ENCODE results near the gene ZFPM1. TPM values are rescaled to one million over a fixed set of nuclear protein-coding genes. Genes with fewer than 3 reads are reported as not detected.

Gene ZFPM1
- total RNA-seq, result 11.1 and 11.2 TPM in 2 replicates
- long read RNA-seq, partial matches to known transcripts, result 0 of 1 reads
- long read RNA-seq, other reads (novel, unspliced or antisense), result 1 of 1 reads

- Mint-ChIP-seq H3K36me3 (ENCODE audit: low read depth) (no peaks in the 10 kb centered on the region), H3K4me3 (peak within 1 kb of the TSS; percentile 88), H3K4me1 (peaks cover 5% of the 10 kb centered on the region), H3K9me3 (no peaks in the 10 kb centered on the region), H3K27ac (ENCODE audit: unreplicated experiment) (peak within 1 kb of the TSS; percentile 50), H3K27me3 (ENCODE audit: low read depth) (peaks cover 32% of the 10 kb centered on the region)
- DNase-seq (ENCODE audit: low read depth, low spot score), result no peak
- no peak for TF ChIP-seq CTCF (conservative IDR thresholded peaks at IDR 0.05)
Observed at GRCh38 chr16:88453217-88453531, at the start of gene ZFPM1. ZFPM1 (plus strand) TSS chr16:88453280; CDS start chr16:88453639, 359 bp downstream.

GRCh38 chr16:88403794-88404581, 49.1 kb upstream of the ZFPM1 start:
- no peaks in the 10 kb centered on the region for H3K36me3 Mint-ChIP-seq (ENCODE audit: low read depth)
- peaks cover 11% of the 10 kb centered on the region for H3K4me1 Mint-ChIP-seq
- no peak overlapping the region for H3K4me3 Mint-ChIP-seq
- H3K27ac Mint-ChIP-seq (ENCODE audit: unreplicated experiment), result no peak overlapping the region
- peaks cover 5% of the 10 kb centered on the region for H3K9me3 Mint-ChIP-seq
- no peaks in the 10 kb centered on the region for H3K27me3 Mint-ChIP-seq (ENCODE audit: low read depth)
- TF ChIP-seq CTCF (conservative IDR thresholded peaks at IDR 0.05), result no peak
- DNase-seq (ENCODE audit: low read depth, low spot score), result no peak

GRCh38 chr16:88404769-88405168, 48.3 kb upstream of the ZFPM1 start:
- H3K27ac Mint-ChIP-seq (ENCODE audit: unreplicated experiment), result peak overlapping the region; percentile 87
- peaks cover 11% of the 10 kb centered on the region for H3K4me1 Mint-ChIP-seq
- DNase-seq (ENCODE audit: low read depth, low spot score), result no peak
- no peaks in the 10 kb centered on the region for H3K36me3 Mint-ChIP-seq (ENCODE audit: low read depth)
- no peak for TF ChIP-seq CTCF (conservative IDR thresholded peaks at IDR 0.05)
- no peaks in the 10 kb centered on the region for H3K27me3 Mint-ChIP-seq (ENCODE audit: low read depth)
- H3K4me3 Mint-ChIP-seq, result no peak overlapping the region
- H3K9me3 Mint-ChIP-seq, result peaks cover 5% of the 10 kb centered on the region

GRCh38 chr16:88405216-88406060, 47.6 kb upstream of the ZFPM1 start:
- Mint-ChIP-seq H3K27me3 (ENCODE audit: low read depth) (no peaks in the 10 kb centered on the region), H3K27ac (ENCODE audit: unreplicated experiment) (peak overlapping the region; percentile 87), H3K4me1 (peaks cover 11% of the 10 kb centered on the region)

More at GRCh38 chr16:88405216-88406060, 47.6 kb upstream of the ZFPM1 start:
- TF ChIP-seq CTCF (conservative IDR thresholded peaks at IDR 0.05), result no peak
- H3K4me3 Mint-ChIP-seq, result no peak overlapping the region
- no peaks in the 10 kb centered on the region for H3K36me3 Mint-ChIP-seq (ENCODE audit: low read depth)
- H3K9me3 Mint-ChIP-seq, result peaks cover 5% of the 10 kb centered on the region
- DNase-seq (ENCODE audit: low read depth, low spot score), result no peak

Data from neural crest cell (in vitro differentiated cells).